Erythroblast (primary cell): ENCODE measurements around the gene XRCC4.

Experiments used
- GATA1 ChIP-seq: IDR thresholded peaks from 2 replicates; pipeline ENCODE4 v1.6.1; 2011; ENCODE audit warnings: low read depth, mild to moderate bottlenecking, control low read depth, low read length, moderate library complexity
- POLR2A ChIP-seq: IDR thresholded peaks from 2 replicates; pipeline ENCODE4 v1.6.1; 2011; ENCODE audit warnings: mild to moderate bottlenecking, low read length

- TF ChIP-seq POLR2A (no peak), GATA1 (no peak)
Observed at GRCh38 chr5:83244516-83244915, 167.2 kb downstream of the XRCC4 start.
